Upper lobe of right lung (tissue), 1 donor: Measurements from ENCODE around the gene DKK2. TPM values are rescaled to one million over a fixed set of nuclear protein-coding genes. Genes with fewer than 3 reads are reported as not detected.

Experiments
- ATAC-seq: fragments of 200-7000 bp; cut with Tn5 transposase; one replicate; pipeline ENCODE4 v1.9.1; 2020; ENCODE audit warnings: mild to moderate bottlenecking, moderate library complexity
- DNase-seq: peaks from one replicate; pipeline ENCODE4 v3.0.0-alpha.2; 2020
- H3K27ac ChIP-seq: fragments of 200-600 bp; one replicate; pipeline ENCODE4 v1.8.0; 2022
- H3K27me3 ChIP-seq: fragments of 200-600 bp; one replicate; pipeline ENCODE4 v1.8.0; 2022; ENCODE audit warnings: mild to moderate bottlenecking
- H3K36me3 ChIP-seq: fragments of 200-600 bp; one replicate; pipeline ENCODE4 v1.8.0; 2022
- H3K4me1 ChIP-seq: fragments of 200-600 bp; one replicate; pipeline ENCODE4 v1.8.0; 2022
- H3K4me3 ChIP-seq: fragments of 200-600 bp; one replicate; pipeline ENCODE4 v1.8.0; 2022; ENCODE audit warnings: mild to moderate bottlenecking
- H3K9me3 ChIP-seq: fragments of 200-600 bp; one replicate; pipeline ENCODE4 v1.8.0; 2022
- intact Hi-C: fragments of 100-400 bp; cut with DNase I; formaldehyde crosslinking; loops from one replicate; pipeline ENCODE4 v1.11.0; 2022
- total RNA-seq: library from RNA; stranded (reverse); fragmentation: NEBNext Ultra II Directional; extraction: Animal tissue kit (Norgen Biotek cat#: 25700); gene quantifications from one replicate; pipeline ENCODE4 v1.2.1, GENCODE V29; 2021
- TF ChIP-seq, protein P1 (sequence below): fragments of 200-600 bp; IDR thresholded peaks from one replicate; pipeline ENCODE4 v1.8.0; 2022; ENCODE audit warnings: antibody characterized with exemption
- donor health status: DM: no; HTN: yes; CAD: no; lungs with severe emphysema.

Gene DKK2
- total RNA-seq, 1 donor from 2014 or later, result 15.1 TPM

DNA sequence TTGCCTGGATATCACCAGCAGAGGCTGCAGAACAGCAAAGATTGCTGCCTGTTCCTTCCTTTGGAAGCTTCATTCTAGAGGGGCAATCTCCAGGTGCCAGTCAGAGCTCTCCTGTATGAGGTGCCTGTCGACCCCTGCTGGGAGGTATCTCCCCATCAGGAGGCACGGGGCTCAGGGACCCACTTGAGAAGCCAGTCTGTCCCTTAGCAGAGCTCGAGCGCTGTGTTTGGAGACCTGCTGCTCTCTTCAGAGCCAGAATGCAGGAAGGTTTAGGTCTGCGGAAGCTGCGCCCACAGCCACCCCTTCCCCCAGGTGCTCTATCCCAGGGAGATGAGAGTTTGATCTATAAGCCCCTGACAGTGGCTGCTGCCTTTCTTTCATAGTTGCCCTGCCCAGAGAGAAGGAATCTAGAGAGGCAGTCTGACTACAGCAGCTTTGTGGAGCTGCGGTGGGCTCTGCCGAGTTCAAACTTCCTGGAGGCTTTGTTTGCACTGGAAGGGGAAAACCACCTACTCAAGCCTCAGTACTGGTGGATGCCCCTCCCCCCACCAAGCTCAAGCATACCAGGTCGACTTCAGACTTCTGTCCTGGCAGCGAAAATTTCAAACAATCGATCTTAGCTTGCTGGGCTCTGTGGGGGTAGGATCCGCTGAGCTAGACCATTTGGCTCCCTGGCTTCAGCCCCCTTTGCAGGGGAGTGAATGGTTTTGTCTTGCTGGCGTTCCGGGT is 57.9 kb downstream of the DKK2 start:
- Histone ChIP-seq H3K4me1 (no peaks in the 10 kb centered on the region), H3K27ac (no peak overlapping the region), H3K4me3 (no peak overlapping the region), H3K36me3 (no peaks in the 10 kb centered on the region), H3K9me3 (no peaks in the 10 kb centered on the region), H3K27me3 (no peaks in the 10 kb centered on the region)
- DNase-seq, result peak; percentile 51
- no peak for ATAC-seq
- intact Hi-C loops, result no loop called here
- TF ChIP-seq, protein P1, sequence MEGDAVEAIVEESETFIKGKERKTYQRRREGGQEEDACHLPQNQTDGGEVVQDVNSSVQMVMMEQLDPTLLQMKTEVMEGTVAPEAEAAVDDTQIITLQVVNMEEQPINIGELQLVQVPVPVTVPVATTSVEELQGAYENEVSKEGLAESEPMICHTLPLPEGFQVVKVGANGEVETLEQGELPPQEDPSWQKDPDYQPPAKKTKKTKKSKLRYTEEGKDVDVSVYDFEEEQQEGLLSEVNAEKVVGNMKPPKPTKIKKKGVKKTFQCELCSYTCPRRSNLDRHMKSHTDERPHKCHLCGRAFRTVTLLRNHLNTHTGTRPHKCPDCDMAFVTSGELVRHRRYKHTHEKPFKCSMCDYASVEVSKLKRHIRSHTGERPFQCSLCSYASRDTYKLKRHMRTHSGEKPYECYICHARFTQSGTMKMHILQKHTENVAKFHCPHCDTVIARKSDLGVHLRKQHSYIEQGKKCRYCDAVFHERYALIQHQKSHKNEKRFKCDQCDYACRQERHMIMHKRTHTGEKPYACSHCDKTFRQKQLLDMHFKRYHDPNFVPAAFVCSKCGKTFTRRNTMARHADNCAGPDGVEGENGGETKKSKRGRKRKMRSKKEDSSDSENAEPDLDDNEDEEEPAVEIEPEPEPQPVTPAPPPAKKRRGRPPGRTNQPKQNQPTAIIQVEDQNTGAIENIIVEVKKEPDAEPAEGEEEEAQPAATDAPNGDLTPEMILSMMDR, result no peak

DNA sequence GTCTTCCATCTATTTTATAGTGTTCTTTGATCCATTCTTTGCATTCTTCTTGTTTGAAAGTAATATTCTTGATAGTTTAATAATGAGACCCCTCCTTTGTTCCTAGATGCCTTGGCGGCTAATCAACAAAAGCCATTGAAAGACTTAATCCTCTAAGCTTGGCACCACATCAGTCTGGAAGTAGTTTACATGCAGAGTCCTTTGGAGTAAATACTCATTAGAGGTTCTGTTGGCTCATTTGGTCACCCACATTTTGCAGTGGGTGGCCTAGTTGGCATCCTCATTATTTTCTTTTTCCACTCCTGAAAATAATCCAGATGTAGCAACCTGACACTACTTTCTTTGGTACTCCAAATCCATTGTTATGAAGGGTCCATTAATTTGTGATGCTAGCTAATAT is 64.5 kb downstream of the DKK2 start:
- intact Hi-C loops, result no loop called here
- H3K4me3 ChIP-seq, result no peak overlapping the region
- ATAC-seq (no peak), DNase-seq (no peak)
- no peaks in the 10 kb centered on the region for H3K9me3 ChIP-seq
- no peak overlapping the region for H3K27ac ChIP-seq
- H3K27me3 ChIP-seq, result no peaks in the 10 kb centered on the region
- TF ChIP-seq, protein P1, result no peak
- H3K4me1 ChIP-seq, result no peaks in the 10 kb centered on the region
- H3K36me3 ChIP-seq, result no peaks in the 10 kb centered on the region

DNA sequence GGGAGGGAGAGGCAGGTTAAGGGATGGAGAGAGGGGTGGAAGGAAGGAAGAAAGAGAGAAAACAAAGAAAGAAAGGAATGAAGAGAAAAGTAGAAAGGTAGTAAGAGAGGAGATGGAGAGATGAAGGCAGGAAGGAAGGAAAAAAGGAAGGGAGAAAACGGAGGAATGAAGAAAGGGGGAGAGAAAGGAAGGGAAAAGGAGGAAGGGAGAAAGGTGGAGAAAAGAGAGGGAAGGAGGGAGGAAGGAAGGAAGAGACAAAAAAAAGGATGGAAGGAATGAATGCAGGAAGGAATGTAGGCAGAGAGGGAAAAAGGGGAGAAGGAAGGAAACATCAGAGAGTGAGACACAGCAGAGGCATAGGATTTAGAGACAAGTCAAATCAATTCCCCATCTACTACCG is 68.2 kb downstream of the DKK2 start:
- H3K4me3 ChIP-seq, result no peak overlapping the region
- H3K27ac ChIP-seq, result no peak overlapping the region
- no peaks in the 10 kb centered on the region for H3K9me3 ChIP-seq
- intact Hi-C loops, result no loop called here
- H3K4me1 ChIP-seq, result no peaks in the 10 kb centered on the region
- DNase-seq (no peak), ATAC-seq (no peak)
- TF ChIP-seq, protein P1, result no peak
- no peaks in the 10 kb centered on the region for H3K36me3 ChIP-seq
- no peaks in the 10 kb centered on the region for H3K27me3 ChIP-seq

DNA sequence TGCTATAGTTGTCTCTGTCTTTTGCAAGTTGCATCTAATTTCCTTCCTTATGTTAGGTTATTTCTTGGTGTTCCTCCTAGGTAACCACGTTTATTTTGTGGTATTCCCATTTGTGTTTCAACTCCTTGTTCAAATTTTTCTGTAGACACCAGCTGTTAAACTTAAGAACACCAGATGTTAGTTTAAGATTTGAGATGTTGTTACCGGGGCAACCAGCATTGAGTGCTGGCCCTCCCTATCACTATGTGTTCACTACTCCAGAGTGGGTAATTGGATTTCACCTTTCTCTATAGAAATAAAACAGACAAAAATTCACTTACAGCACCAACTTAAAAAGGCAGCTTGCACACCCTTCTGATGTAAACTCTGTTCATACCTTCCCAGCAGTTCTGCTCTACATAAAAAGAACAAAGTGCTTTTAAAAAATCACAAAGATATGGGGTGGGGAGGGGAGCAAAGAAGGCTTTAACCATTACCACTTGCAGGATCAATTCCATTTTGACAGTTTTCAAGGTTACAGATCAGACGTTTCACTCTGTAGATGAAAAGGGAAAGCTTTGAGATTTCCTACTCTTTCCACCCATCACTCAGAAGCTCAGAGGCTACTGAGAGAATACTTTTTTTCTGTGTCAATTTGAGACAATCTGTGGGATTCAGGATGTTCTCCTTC is 82.9 kb downstream of the DKK2 start:
- H3K27ac ChIP-seq, result no peak overlapping the region
- no peak for ATAC-seq
- DNase-seq, result no peak
- no peaks in the 10 kb centered on the region for H3K36me3 ChIP-seq
- no peaks in the 10 kb centered on the region for H3K27me3 ChIP-seq
- intact Hi-C loops, result no loop called here
- no peaks in the 10 kb centered on the region for H3K4me1 ChIP-seq
- H3K4me3 ChIP-seq, result no peak overlapping the region
- TF ChIP-seq, protein P1, result no peak
- no peaks in the 10 kb centered on the region for H3K9me3 ChIP-seq

DNA sequence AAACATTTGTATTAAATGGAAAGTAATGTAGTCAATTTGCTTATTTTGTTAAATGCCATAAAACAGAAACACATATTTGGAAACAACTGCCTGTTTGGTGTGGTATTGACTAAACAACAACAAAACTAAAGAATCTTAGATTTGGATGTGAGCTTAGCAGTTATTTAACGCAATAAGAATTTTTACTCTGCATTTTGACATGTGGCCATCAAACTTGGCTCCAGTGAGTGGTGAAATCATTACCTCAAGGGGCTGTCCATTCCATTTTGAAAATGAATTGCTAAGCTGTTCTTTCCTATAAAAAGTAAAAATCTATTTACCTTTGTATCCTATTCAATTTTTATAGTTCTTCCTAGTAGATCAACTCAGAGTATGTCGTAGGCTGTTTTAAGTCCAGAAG is 84.2 kb downstream of the DKK2 start:
- TF ChIP-seq, protein P1, result no peak
- DNase-seq (no peak), ATAC-seq (no peak)
- Histone ChIP-seq H3K4me1 (no peaks in the 10 kb centered on the region), H3K27ac (no peak overlapping the region), H3K9me3 (no peaks in the 10 kb centered on the region), H3K36me3 (no peaks in the 10 kb centered on the region), H3K27me3 (no peaks in the 10 kb centered on the region), H3K4me3 (no peak overlapping the region)
- intact Hi-C loops, result no loop called here
